HepG2 (cell line): ENCODE data around the gene NYNRIN. TPM values are rescaled to one million over a fixed set of nuclear protein-coding genes. Genes with fewer than 3 reads are reported as not detected.

Source experiments
- MEIS1 ChIP-seq: sonication (generic); formaldehyde crosslinking; IDR thresholded peaks from 2 replicates; pipeline ENCODE4 v1.9.0; 2021; ENCODE audit warnings: mild to moderate bottlenecking, missing genetic modification reagents, moderate library complexity, borderline replicate concordance
- POGZ ChIP-seq: sonication (generic); formaldehyde crosslinking; IDR thresholded peaks from 2 replicates; pipeline ENCODE4 v1.4.0; 2020; ENCODE audit warnings: mild to moderate bottlenecking, missing genetic modification reagents
- RCOR2 ChIP-seq: IDR thresholded peaks from 2 replicates; pipeline ENCODE4 v1.6.1; 2016; ENCODE audit warnings: missing biosample characterization, missing genetic modification reagents
- STAG1 ChIP-seq: sonication (generic); formaldehyde crosslinking; IDR thresholded peaks from 2 replicates; pipeline ENCODE4 v1.4.0; 2020; ENCODE audit warnings: missing genetic modification reagents
- TBX2 ChIP-seq: sonication (generic); formaldehyde crosslinking; IDR thresholded peaks from 2 replicates; pipeline ENCODE4 v1.5.0; 2020; ENCODE audit warnings: missing genetic modification reagents, mild to moderate bottlenecking, borderline replicate concordance
- TMF1 ChIP-seq: sonication (generic); formaldehyde crosslinking; IDR thresholded peaks from 2 replicates; pipeline ENCODE4 v1.8.1; 2022; ENCODE audit warnings: low read depth, missing genetic modification reagents
- ZBTB3 ChIP-seq: sonication (generic); formaldehyde crosslinking; IDR thresholded peaks from 2 replicates; pipeline ENCODE4 v1.4.0; 2020; ENCODE audit warnings: low read depth, mild to moderate bottlenecking, moderate library complexity, missing genetic modification reagents, borderline replicate concordance
- ZBTB7B ChIP-seq: sonication (generic); formaldehyde crosslinking; IDR thresholded peaks from 2 replicates; pipeline ENCODE4 v1.4.0; 2020; ENCODE audit warnings: missing genetic modification reagents
- ZMYM3 ChIP-seq: sonication (generic); formaldehyde crosslinking; IDR thresholded peaks from 2 replicates; pipeline ENCODE4 v1.5.1; 2020; ENCODE audit warnings: mild to moderate bottlenecking, missing genetic modification reagents
- ZNF354B ChIP-seq: sonication (generic); formaldehyde crosslinking; IDR thresholded peaks from 2 replicates; pipeline ENCODE4 v1.8.0; 2022; ENCODE audit warnings: mild to moderate bottlenecking, missing genetic modification reagents
- ZNF510 ChIP-seq: sonication (generic); formaldehyde crosslinking; IDR thresholded peaks from 2 replicates; pipeline ENCODE4 v1.4.0; 2020; ENCODE audit warnings: low read depth, mild to moderate bottlenecking, missing genetic modification reagents
- ZNF619 ChIP-seq: sonication (generic); formaldehyde crosslinking; IDR thresholded peaks from 2 replicates; pipeline ENCODE4 v1.4.0; 2020; ENCODE audit warnings: mild to moderate bottlenecking, missing genetic modification reagents
- ZNF724P ChIP-seq: sonication (generic); formaldehyde crosslinking; IDR thresholded peaks from 2 replicates; pipeline ENCODE4 v1.8.0; 2022; ENCODE audit warnings: missing genetic modification reagents, borderline replicate concordance
- polyA plus RNA-seq, 8 experiments: library from polyadenylated mRNA; depleted of rRNA in 3 of 8; stranded (reverse) in 7 of 8; unstranded in 1 of 8; fragments of >200 nt; fragmentation: Illumina TruSeq in 4 of 8; extraction: Trizol in 4 of 8; gene quantifications; 2 replicates each; pipeline versions ENCODE4 v1.2.1 to v1.2.3, GENCODE V29; 2011 to 2016; ENCODE audit warnings: low read depth in 4 of 8, missing spikeins in 1 of 8, mixed read lengths in 1 of 8; ENCODE audit not compliant: insufficient read depth in 1 of 8
- total RNA-seq, 5 experiments: library from RNA; depleted of rRNA; stranded (reverse); fragments of >200 nt; fragmentation: Illumina TruSeq; extraction: Trizol; gene quantifications; 2 replicates each; pipeline ENCODE4 v1.2.3, GENCODE V29; 2016; ENCODE audit warnings: low read depth in 1 of 5
- TF ChIP-seq, protein P1 (sequence below), 2 experiments: fragments of 450-650 bp in 1 of 2; sonication (generic) in 1 of 2; formaldehyde crosslinking in 1 of 2; IDR thresholded peaks; 2 replicates each; pipeline versions ENCODE4 v1.6.1 to v1.8.0; 2016 to 2022; ENCODE audit warnings: antibody characterized with exemption in 1 of 2, mild to moderate bottlenecking in 1 of 2, missing genetic modification reagents in 1 of 2
- TF ChIP-seq, protein P2 (sequence below): sonication (generic); formaldehyde crosslinking; IDR thresholded peaks from 2 replicates; pipeline ENCODE4; 2020; ENCODE audit warnings: missing genetic modification reagents, mild to moderate bottlenecking, borderline replicate concordance
- TF ChIP-seq, protein P3 (sequence below): sonication (generic); formaldehyde crosslinking; IDR thresholded peaks from 2 replicates; pipeline ENCODE4 v1.4.0; 2020; ENCODE audit warnings: missing genetic modification reagents

Gene NYNRIN
- total and polyA plus RNA-seq, 2 of the 13 experiments (the other 11 are each of a cell fraction or from before 2014, with no cell fraction given), result 0.63 to 1.1 TPM

DNA sequence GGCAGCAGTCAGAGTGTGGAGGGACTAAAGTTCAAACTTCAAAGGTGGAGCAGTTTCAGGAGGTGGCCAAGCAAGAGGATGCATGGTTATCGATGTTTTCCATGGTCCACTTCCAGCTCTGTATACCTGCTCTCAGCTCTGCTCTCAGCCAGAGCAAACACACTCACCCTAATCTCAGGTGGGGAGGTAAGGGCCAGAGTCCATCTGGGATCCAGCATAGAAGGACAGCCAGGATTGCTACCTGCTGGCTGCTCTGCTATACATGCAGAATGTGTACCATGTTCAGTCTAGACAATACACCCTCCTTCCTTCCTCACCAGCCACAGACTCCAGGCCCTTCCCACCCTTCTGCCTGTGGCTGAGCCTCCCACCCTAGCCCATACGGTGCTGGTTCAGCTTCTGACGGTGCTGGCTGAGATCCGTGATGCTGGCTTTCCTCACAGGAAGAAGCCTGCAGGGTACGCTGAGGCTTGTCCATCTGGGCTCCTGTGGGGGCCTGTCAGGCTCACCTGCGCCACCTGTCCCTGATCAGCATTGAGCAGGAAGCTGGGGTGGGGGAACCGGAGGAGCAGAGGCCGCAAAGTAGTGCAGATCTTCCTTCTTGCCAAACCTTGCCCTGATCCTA lies 28.2 kb downstream of the NYNRIN start (continued):
- TF ChIP-seq, protein P1, sequence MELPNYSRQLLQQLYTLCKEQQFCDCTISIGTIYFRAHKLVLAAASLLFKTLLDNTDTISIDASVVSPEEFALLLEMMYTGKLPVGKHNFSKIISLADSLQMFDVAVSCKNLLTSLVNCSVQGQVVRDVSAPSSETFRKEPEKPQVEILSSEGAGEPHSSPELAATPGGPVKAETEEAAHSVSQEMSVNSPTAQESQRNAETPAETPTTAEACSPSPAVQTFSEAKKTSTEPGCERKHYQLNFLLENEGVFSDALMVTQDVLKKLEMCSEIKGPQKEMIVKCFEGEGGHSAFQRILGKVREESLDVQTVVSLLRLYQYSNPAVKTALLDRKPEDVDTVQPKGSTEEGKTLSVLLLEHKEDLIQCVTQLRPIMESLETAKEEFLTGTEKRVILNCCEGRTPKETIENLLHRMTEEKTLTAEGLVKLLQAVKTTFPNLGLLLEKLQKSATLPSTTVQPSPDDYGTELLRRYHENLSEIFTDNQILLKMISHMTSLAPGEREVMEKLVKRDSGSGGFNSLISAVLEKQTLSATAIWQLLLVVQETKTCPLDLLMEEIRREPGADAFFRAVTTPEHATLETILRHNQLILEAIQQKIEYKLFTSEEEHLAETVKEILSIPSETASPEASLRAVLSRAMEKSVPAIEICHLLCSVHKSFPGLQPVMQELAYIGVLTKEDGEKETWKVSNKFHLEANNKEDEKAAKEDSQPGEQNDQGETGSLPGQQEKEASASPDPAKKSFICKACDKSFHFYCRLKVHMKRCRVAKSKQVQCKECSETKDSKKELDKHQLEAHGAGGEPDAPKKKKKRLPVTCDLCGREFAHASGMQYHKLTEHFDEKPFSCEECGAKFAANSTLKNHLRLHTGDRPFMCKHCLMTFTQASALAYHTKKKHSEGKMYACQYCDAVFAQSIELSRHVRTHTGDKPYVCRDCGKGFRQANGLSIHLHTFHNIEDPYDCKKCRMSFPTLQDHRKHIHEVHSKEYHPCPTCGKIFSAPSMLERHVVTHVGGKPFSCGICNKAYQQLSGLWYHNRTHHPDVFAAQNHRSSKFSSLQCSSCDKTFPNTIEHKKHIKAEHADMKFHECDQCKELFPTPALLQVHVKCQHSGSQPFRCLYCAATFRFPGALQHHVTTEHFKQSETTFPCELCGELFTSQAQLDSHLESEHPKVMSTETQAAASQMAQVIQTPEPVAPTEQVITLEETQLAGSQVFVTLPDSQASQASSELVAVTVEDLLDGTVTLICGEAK (IDR thresholded peaks at IDR 0.05), result no peak
- TF ChIP-seq, protein P1 (CRISPR knock-in tag; IDR thresholded peaks at IDR 0.05), result peak; percentile 52; the same call in 1 of the 2 replicates
- TF ChIP-seq TBX2 (CRISPR knock-in tag) (peak; percentile 86), STAG1 (CRISPR knock-in tag) (peak; percentile 25), POGZ (CRISPR knock-in tag) (peak; percentile 66; the same call in 1 of the 2 replicates), RCOR2 (CRISPR knock-in tag) (peak; percentile 85), ZNF510 (CRISPR knock-in tag) (peak; percentile 75; the same call in 1 of the 2 replicates), ZNF619 (CRISPR knock-in tag) (peak; percentile 88), MEIS1 (CRISPR knock-in tag) (peak; percentile 72), ZNF354B (CRISPR knock-in tag) (no peak; the same call in 1 of the 2 replicates), ZBTB7B (CRISPR knock-in tag) (peak; percentile 90), TMF1 (CRISPR knock-in tag) (0 out of 2 replicates have a peak, but pooled peaks have one; percentile 27), ZNF724P (CRISPR knock-in tag) (peak; percentile 73; the same call in 1 of the 2 replicates), ZBTB3 (CRISPR knock-in tag) (0 out of 2 replicates have a peak, but pooled peaks have one; percentile 34), ZMYM3 (CRISPR knock-in tag) (peak; percentile 89)
- TF ChIP-seq, protein P2, sequence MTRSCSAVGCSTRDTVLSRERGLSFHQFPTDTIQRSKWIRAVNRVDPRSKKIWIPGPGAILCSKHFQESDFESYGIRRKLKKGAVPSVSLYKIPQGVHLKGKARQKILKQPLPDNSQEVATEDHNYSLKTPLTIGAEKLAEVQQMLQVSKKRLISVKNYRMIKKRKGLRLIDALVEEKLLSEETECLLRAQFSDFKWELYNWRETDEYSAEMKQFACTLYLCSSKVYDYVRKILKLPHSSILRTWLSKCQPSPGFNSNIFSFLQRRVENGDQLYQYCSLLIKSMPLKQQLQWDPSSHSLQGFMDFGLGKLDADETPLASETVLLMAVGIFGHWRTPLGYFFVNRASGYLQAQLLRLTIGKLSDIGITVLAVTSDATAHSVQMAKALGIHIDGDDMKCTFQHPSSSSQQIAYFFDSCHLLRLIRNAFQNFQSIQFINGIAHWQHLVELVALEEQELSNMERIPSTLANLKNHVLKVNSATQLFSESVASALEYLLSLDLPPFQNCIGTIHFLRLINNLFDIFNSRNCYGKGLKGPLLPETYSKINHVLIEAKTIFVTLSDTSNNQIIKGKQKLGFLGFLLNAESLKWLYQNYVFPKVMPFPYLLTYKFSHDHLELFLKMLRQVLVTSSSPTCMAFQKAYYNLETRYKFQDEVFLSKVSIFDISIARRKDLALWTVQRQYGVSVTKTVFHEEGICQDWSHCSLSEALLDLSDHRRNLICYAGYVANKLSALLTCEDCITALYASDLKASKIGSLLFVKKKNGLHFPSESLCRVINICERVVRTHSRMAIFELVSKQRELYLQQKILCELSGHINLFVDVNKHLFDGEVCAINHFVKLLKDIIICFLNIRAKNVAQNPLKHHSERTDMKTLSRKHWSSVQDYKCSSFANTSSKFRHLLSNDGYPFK (CRISPR knock-in tag), result 0 out of 2 replicates have a peak, but pooled peaks have one; percentile 20
- TF ChIP-seq, protein P3, sequence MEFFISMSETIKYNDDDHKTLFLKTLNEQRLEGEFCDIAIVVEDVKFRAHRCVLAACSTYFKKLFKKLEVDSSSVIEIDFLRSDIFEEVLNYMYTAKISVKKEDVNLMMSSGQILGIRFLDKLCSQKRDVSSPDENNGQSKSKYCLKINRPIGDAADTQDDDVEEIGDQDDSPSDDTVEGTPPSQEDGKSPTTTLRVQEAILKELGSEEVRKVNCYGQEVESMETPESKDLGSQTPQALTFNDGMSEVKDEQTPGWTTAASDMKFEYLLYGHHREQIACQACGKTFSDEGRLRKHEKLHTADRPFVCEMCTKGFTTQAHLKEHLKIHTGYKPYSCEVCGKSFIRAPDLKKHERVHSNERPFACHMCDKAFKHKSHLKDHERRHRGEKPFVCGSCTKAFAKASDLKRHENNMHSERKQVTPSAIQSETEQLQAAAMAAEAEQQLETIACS, result no peak
